Ovary (tissue), 9 donors: ENCODE results near the gene ACTG1. TPM values are rescaled to one million over a fixed set of nuclear protein-coding genes. Genes with fewer than 3 reads are reported as not detected.

Source experiments
- DNase-seq, 5 donors: peaks; one replicate each; pipeline ENCODE4 v3.0.0-alpha.2; 2019 to 2020
- H3K27ac ChIP-seq, 2 donors: fragments of 200-600 bp; one replicate each; pipeline versions ENCODE4 v1.5.1 to v1.8.0; 2019 to 2022
- H3K27me3 ChIP-seq: fragments of 200-600 bp; one replicate; pipeline ENCODE4 v1.8.0; 2022
- H3K36me3 ChIP-seq: fragments of 200-600 bp; sonication (generic); one replicate; pipeline ENCODE4 v1.5.1; 2019
- H3K4me1 ChIP-seq: one replicate; pipeline ENCODE4 v1.8.1; 2013; ENCODE audit warnings: mild to moderate bottlenecking, moderate library complexity; ENCODE audit not compliant: insufficient read depth
- H3K4me3 ChIP-seq: fragments of 200-600 bp; sonication (generic); one replicate; pipeline ENCODE4 v1.5.1; 2017
- H3K9me3 ChIP-seq, 2 donors: fragments of 200-600 bp in 1 of 2; sonication (generic) in 1 of 2; one replicate each; pipeline versions ENCODE4 v1.5.1 to v1.8.1; 2013 to 2019; ENCODE audit warnings: mild to moderate bottlenecking in 1 of 2, moderate library complexity in 1 of 2
- EP300 ChIP-seq: sonication (generic); formaldehyde crosslinking; IDR thresholded peaks from one replicate; pipeline ENCODE4 v1.6.1; 2017; ENCODE audit warnings: antibody characterized with exemption
- POLR2A ChIP-seq: fragments of 450-650 bp; IDR thresholded peaks from one replicate; pipeline ENCODE4 v1.6.1; 2017; ENCODE audit warnings: antibody characterized with exemption, mild to moderate bottlenecking, moderate library complexity
- WGBS, 3 donors: extraction: QIAGEN DNeasy Blood & Tissue Kit in 1 of 3; methylation state at CpG; one replicate each; pipeline versions ENCODE4 v1.1.5 to v1.1.7; 2013 to 2017; 5-methylcytosine and 5-hydroxymethylcytosine counted together
- intact Hi-C, 4 donors: fragments of 100-400 bp; cut with DNase I; formaldehyde crosslinking; loops; one replicate each; pipeline versions ENCODE4 v1.11.0 to v1.15.1; 2022 to 2023
- polyA plus RNA-seq, 2 donors: library from polyadenylated mRNA; stranded (reverse); fragments of 200-250 nt in 1 of 2; fragments of 350-450 nt in 1 of 2; fragmentation: Illumina TruSeq in 1 of 2; extraction: RNeasy Lipid Tissue Mini Kit (QIAGEN cat#74804) in 1 of 2; gene quantifications; one replicate each; pipeline ENCODE4 v1.2.3, GENCODE V29; 2013 to 2014
- total RNA-seq, 7 donors: library from RNA; depleted of rRNA in 2 of 7; stranded (reverse); fragments of >200 nt in 2 of 7; fragmentation: NEBNext Ultra II Directional in 3 of 7; extraction: Animal tissue kit (Norgen Biotek cat#: 25700) in 3 of 7; gene quantifications; one replicate each; pipeline versions ENCODE4 v1.1.0 to v1.2.4, GENCODE V29; 2016 to 2023
- TF ChIP-seq, protein P1 (sequence below), 3 donors: fragments of 450-650 bp in 2 of 3; fragments of 200-600 bp in 1 of 3; IDR thresholded peaks; one replicate each; pipeline versions ENCODE4 v1.5.1 to v1.8.0; 2016 to 2022; ENCODE audit warnings: antibody characterized with exemption in 3 of 3, mild to moderate bottlenecking in 1 of 3
- donor health status: DM: no; HTN: no; CAD: no; lungs with moderate emphysema.
- donor health status: DM: no; HTN: no; CAD: no.
- donor health status: Bipolar disorder and iron deficiency.
- donor health status: DM: yes; HTN: yes; CAD: no.
- donor health status: DM: no; HTN: no; CAD: no.
- donor health status: DM: yes; HTN: yes; CAD: no.

ACTG1 gene
- total and polyA plus RNA-seq, 9 donors, result 1,825 to 5,681 (median 3,955) TPM

DNA sequence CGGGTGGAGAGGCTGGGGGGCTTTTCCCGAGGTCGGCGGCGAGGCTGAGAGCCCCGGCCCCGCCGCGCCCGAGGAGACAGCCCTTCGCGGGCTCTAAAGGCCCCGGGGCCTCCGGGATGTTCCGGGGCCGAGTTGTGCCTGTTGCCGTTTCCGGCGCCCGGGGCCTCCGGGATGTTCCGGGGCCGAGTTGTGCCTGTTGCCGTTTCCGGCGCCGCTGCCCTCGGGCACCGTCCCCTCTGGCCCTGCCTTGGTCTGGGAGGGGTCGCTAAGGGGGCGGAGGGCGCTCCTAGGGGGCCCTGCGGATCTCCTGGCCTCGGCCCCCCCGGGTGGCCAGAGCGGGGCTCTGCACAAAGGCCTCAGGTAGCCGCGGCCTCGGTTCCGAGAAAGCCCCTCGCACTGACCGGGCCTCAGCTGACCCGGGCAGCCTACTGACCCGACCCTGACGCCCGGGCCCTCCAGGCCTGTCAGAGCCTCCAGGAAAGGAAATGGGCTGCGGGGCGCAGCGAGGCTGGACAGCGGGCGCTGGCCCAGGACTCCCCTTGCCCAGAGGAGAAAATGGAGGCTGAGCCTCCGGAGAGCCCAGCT lies 24.2 kb downstream of the ACTG1 start:
- peak in 1 of 5 donors; percentile 60 for DNase-seq
- intact Hi-C loops, result loop anchor here in 2 of 4 donors (10.0 kb wide), 2 partner anchors 64 to 84 kb away; no protein-coding TSS in a partner anchor
- TF ChIP-seq, protein P1, sequence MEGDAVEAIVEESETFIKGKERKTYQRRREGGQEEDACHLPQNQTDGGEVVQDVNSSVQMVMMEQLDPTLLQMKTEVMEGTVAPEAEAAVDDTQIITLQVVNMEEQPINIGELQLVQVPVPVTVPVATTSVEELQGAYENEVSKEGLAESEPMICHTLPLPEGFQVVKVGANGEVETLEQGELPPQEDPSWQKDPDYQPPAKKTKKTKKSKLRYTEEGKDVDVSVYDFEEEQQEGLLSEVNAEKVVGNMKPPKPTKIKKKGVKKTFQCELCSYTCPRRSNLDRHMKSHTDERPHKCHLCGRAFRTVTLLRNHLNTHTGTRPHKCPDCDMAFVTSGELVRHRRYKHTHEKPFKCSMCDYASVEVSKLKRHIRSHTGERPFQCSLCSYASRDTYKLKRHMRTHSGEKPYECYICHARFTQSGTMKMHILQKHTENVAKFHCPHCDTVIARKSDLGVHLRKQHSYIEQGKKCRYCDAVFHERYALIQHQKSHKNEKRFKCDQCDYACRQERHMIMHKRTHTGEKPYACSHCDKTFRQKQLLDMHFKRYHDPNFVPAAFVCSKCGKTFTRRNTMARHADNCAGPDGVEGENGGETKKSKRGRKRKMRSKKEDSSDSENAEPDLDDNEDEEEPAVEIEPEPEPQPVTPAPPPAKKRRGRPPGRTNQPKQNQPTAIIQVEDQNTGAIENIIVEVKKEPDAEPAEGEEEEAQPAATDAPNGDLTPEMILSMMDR (IDR thresholded peaks at IDR 0.05), result no peak
- no peak for TF ChIP-seq EP300
- TF ChIP-seq POLR2A, result no peak
- Histone ChIP-seq H3K4me1 (peaks cover 5% of the 10 kb centered on the region), H3K36me3 (no peaks in the 10 kb centered on the region), H3K4me3 (peak overlapping the region; percentile 48), H3K27me3 (no peaks in the 10 kb centered on the region), H3K27ac (peak overlapping the region in 1 of 2 donors; percentile 32), H3K9me3 (no peaks in the 10 kb centered on the region)
- WGBS, 3 donors, result 1 to 9% (median 8%) methylated on average over 17 to 47 of the region's 52 CpGs

GRCh38 chr17:81487487-81488275 lies 24.9 kb downstream of the ACTG1 start:
- no peaks in the 10 kb centered on the region for H3K9me3 ChIP-seq
- peak; percentile 77 to 88 (median 83) for DNase-seq
- intact Hi-C loops, result loop anchor here in 2 of 4 donors (2.0 to 10.0 kb wide), 3 partner anchors 63 to 235 kb away; no protein-coding TSS in a partner anchor
- H3K27ac ChIP-seq, result peak overlapping the region in 1 of 2 donors; percentile 32
- no peaks in the 10 kb centered on the region for H3K27me3 ChIP-seq
- H3K4me1 ChIP-seq, result peaks cover 5% of the 10 kb centered on the region
- peak overlapping the region; percentile 48 for H3K4me3 ChIP-seq
- H3K36me3 ChIP-seq, result no peaks in the 10 kb centered on the region
- WGBS, 3 donors, result 5 to 13% (median 11%) methylated on average over 33 to 87 of the region's 87 CpGs
- peak; percentile 36 for TF ChIP-seq POLR2A
- TF ChIP-seq, protein P1 (IDR thresholded peaks at IDR 0.05), result no peak

GRCh38 chr17:81487089-81487486 lies 25.5 kb downstream of the ACTG1 start:
- Histone ChIP-seq H3K4me1 (peaks cover 5% of the 10 kb centered on the region), H3K27ac (no peak overlapping the region), H3K4me3 (no peak overlapping the region), H3K9me3 (no peaks in the 10 kb centered on the region), H3K27me3 (no peaks in the 10 kb centered on the region), H3K36me3 (no peaks in the 10 kb centered on the region)
- TF ChIP-seq EP300, result no peak
- TF ChIP-seq, protein P1 (IDR thresholded peaks at IDR 0.05), result no peak
- no peak for TF ChIP-seq POLR2A
- 46 to 57% (median 54%) methylated on average over 10 of the region's 10 CpGs for WGBS, 3 donors
- intact Hi-C loops, result loop anchor here in 2 of 4 donors (2.0 to 10.0 kb wide), 3 partner anchors 62 to 234 kb away; no protein-coding TSS in a partner anchor
- DNase-seq, result no peak

- intact Hi-C loops, result loop anchor here in 2 of 4 donors (2.0 to 10.0 kb wide), 3 partner anchors 62 to 234 kb away; no protein-coding TSS in a partner anchor
- TF ChIP-seq, protein P1 (IDR thresholded peaks at IDR 0.05), result no peak
- TF ChIP-seq EP300 (no peak), POLR2A (no peak)
- 83% methylated on average over 17 of the region's 17 CpGs for WGBS, 3 donors
Observed at GRCh38 chr17:81486199-81486810, 26.3 kb downstream of the ACTG1 start.

More at GRCh38 chr17:81486199-81486810, 26.3 kb downstream of the ACTG1 start:
- peaks cover 5% of the 10 kb centered on the region for H3K4me1 ChIP-seq
- H3K27me3 ChIP-seq, result no peaks in the 10 kb centered on the region
- H3K36me3 ChIP-seq, result no peaks in the 10 kb centered on the region
- no peak overlapping the region for H3K4me3 ChIP-seq
- H3K9me3 ChIP-seq, result no peaks in the 10 kb centered on the region
- no peak for DNase-seq
- H3K27ac ChIP-seq, result no peak overlapping the region
